CD4-positive, alpha-beta T cell (primary cell): ENCODE results near the gene DHX40. TPM values are rescaled to one million over a fixed set of nuclear protein-coding genes. Genes with fewer than 3 reads are reported as not detected.
"Not testable (repeated sequence)": the region's sequence is repeated elsewhere in the genome, so short reads cannot be mapped to it uniquely, and the experiment has no call there.

Experiments
- ATAC-seq: fragments of 200-7000 bp; cut with Tn5 transposase; one replicate; pipeline ENCODE4 v1.10.0; 2022; ENCODE audit warnings: mild to moderate bottlenecking; ENCODE audit not compliant: poor library complexity
- CTCF ChIA-PET: fragments of 350-600 bp; sonication (Branson Sonifier 250); formaldehyde crosslinking; loops from one replicate; lab custom pipeline; 2021; ENCODE audit warnings: antibody characterized with exemption, inconsistent platforms; lab: Charles Lee
- POLR2A ChIA-PET: fragments of 350-600 bp; sonication (Branson Sonifier 250); formaldehyde crosslinking; loops from one replicate; lab custom pipeline; 2021; ENCODE audit warnings: antibody characterized with exemption, inconsistent platforms; lab: Charles Lee
- DNase-seq, 14 experiments: peaks; one replicate each; pipeline ENCODE4 v3.0.0-alpha.2; 2013 to 2020; ENCODE audit warnings: mixed read lengths in 2 of 14
- H3K27ac ChIP-seq, 2 donors: one replicate each; pipeline versions ENCODE4 v1.5.1 to v1.7.0; 2013; ENCODE audit warnings: low read length in 2 of 2, low read depth in 1 of 2, mild to moderate bottlenecking in 1 of 2
- H3K27me3 ChIP-seq, 2 experiments: 1 replicate in 1 of 2; 2 replicates in 1 of 2; pipeline versions ENCODE4 v1.6.1 to v1.7.0; 2013; ENCODE audit warnings: low read length in 2 of 2, control low read depth in 1 of 2, mild to moderate bottlenecking in 1 of 2, moderate library complexity in 1 of 2; ENCODE audit not compliant: insufficient read depth in 2 of 2, control insufficient read depth in 1 of 2
- H3K36me3 ChIP-seq: one replicate; pipeline ENCODE4 v1.6.1; 2013; ENCODE audit warnings: low read length, control low read depth; ENCODE audit not compliant: insufficient read depth
- H3K4me1 ChIP-seq: one replicate; pipeline ENCODE4 v1.6.1; 2013; ENCODE audit warnings: low read length, control low read depth; ENCODE audit not compliant: insufficient read depth
- H3K4me3 ChIP-seq: one replicate; pipeline ENCODE4 v1.5.1; 2013; ENCODE audit warnings: mild to moderate bottlenecking, low read length, moderate library complexity
- H3K9me3 ChIP-seq, 2 experiments: 1 replicate in 1 of 2; 2 replicates in 1 of 2; pipeline versions ENCODE4 v1.6.1 to v1.7.0; 2013; ENCODE audit warnings: low read length in 2 of 2, mild to moderate bottlenecking in 2 of 2, control low read depth in 1 of 2, moderate library complexity in 1 of 2; ENCODE audit not compliant: control insufficient read depth in 1 of 2, insufficient read depth in 1 of 2
- H3K27ac Mint-ChIP-seq: one replicate; pipeline ENCODE4 v1.8.0; 2020; ENCODE audit warnings: mixed read lengths
- H3K27me3 Mint-ChIP-seq: one replicate; pipeline ENCODE4 v1.8.0; 2021; ENCODE audit warnings: mixed read lengths
- H3K36me3 Mint-ChIP-seq: one replicate; pipeline ENCODE4 v1.8.0; 2021; ENCODE audit warnings: low read depth, mixed read lengths
- H3K4me1 Mint-ChIP-seq: one replicate; pipeline ENCODE4 v1.8.0; 2021; ENCODE audit warnings: low read depth, mixed read lengths
- H3K4me3 Mint-ChIP-seq: one replicate; pipeline ENCODE4 v1.8.0; 2020; ENCODE audit warnings: mild to moderate bottlenecking, mixed read lengths
- H3K9me3 Mint-ChIP-seq: one replicate; pipeline ENCODE4 v1.8.0; 2020; ENCODE audit warnings: mixed read lengths
- intact Hi-C, 2 experiments: fragments of 100-400 bp; cut with DNase I in 1 of 2; cut with micrococcal nuclease in 1 of 2; formaldehyde crosslinking; loops; one replicate each; pipeline versions ENCODE4 v1.15.1 to v1.9.0; 2023 to 2025; cut with DNase I, micrococcal nuclease
- total RNA-seq, 174 experiments: library from RNA in 2 of 174; stranded (reverse) in 2 of 174; gene quantifications; one replicate each; pipeline ENCODE4 v1.2.3 and lab custom pipeline; 2021 to 2026
- TF ChIP-seq, protein P1 (sequence below): fragments of 200-600 bp; IDR thresholded peaks from one replicate; pipeline ENCODE4 v1.8.0; 2022; ENCODE audit warnings: antibody characterized with exemption, mild to moderate bottlenecking

The DHX40 gene
- total RNA-seq, 2 experiments from 2014 or later: 62.6 to 65.6 TPM

DNA sequence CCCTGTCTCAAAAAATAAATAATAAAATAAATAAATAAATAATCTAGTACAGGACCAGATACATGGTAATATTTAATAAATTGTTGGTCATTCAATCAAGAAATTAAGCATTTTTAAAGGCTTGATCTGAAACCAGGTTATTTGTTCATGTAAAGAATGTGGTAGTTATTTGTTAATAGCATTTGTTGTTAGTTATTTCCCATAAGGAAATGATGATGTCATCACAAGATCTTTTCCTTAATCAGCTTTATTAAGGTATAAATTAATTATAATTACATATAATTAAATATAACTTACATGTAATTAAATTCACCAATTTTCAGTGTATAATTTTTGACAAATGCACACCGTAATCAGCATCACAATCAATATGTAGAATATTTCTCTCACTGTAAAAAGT lies 19.5 kb upstream of the DHX40 start:
- ChIA-PET POLR2A (no interaction called here), CTCF (interaction anchor here (1.0 kb wide), 1 partner anchor 14 kb away, joined by 3 read pairs; no protein-coding TSS in a partner anchor)
- H3K4me3 Mint-ChIP-seq: no peak overlapping the region
- no peak for ATAC-seq
- no peak overlapping the region for H3K27ac ChIP-seq
- DNase-seq: no peak
- intact Hi-C loops: no loop called here
- TF ChIP-seq, protein P1, sequence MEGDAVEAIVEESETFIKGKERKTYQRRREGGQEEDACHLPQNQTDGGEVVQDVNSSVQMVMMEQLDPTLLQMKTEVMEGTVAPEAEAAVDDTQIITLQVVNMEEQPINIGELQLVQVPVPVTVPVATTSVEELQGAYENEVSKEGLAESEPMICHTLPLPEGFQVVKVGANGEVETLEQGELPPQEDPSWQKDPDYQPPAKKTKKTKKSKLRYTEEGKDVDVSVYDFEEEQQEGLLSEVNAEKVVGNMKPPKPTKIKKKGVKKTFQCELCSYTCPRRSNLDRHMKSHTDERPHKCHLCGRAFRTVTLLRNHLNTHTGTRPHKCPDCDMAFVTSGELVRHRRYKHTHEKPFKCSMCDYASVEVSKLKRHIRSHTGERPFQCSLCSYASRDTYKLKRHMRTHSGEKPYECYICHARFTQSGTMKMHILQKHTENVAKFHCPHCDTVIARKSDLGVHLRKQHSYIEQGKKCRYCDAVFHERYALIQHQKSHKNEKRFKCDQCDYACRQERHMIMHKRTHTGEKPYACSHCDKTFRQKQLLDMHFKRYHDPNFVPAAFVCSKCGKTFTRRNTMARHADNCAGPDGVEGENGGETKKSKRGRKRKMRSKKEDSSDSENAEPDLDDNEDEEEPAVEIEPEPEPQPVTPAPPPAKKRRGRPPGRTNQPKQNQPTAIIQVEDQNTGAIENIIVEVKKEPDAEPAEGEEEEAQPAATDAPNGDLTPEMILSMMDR: no peak
- H3K4me1 Mint-ChIP-seq: no peaks in the 10 kb centered on the region
- no peaks in the 10 kb centered on the region for H3K9me3 ChIP-seq
- H3K27ac Mint-ChIP-seq: no peak overlapping the region
- H3K4me1 ChIP-seq: no peaks in the 10 kb centered on the region
- H3K36me3 ChIP-seq: no peaks in the 10 kb centered on the region
- no peaks in the 10 kb centered on the region for H3K9me3 Mint-ChIP-seq
- no peak overlapping the region for H3K4me3 ChIP-seq
- H3K36me3 Mint-ChIP-seq: no peaks in the 10 kb centered on the region
- peaks cover 19% of the 10 kb centered on the region for H3K27me3 Mint-ChIP-seq
- H3K27me3 ChIP-seq: peaks cover 0 to 4% of the 10 kb centered on the region in 2 experiments

DNA sequence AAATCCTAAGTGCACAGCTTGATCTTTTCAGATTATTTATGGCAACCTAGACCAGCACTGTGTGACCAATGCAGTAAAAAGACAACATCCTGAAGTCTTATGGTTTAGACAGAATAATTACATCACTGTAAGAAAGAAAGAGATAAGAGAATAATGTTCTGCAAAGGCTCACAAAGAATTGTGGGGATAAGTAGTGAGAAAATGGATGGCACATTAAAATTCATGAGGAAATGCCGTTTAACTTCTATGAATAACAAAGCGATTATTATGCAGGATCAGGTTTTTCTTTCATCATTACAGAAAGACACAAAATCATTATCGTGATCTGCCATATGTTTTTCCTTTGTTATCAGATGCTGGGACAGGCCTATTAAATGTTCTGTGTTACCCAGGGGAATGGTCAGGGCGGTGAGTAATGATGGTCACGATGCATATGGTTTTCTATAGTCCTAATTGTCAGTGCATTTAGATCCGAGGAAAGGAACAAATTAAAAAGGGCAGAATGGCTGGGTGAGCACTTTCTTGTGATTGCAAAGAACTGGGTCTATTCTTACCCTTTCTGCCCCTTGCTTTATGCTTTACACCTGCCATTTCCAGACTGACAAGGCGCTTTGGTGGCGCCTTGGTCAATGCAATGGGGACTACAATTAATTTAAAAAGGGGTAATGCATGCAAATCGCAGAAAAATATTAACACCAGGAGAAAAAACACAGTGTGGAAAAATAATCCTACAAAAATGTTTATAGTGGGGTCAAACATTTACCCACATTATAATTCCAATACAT lies 18.1 kb upstream of the DHX40 start:
- Histone ChIP-seq H3K4me3 (no peak overlapping the region), H3K9me3 (no peaks in the 10 kb centered on the region), H3K4me1 (no peaks in the 10 kb centered on the region), H3K27ac (no peak overlapping the region), H3K36me3 (no peaks in the 10 kb centered on the region), H3K27me3 (no peaks in the 10 kb centered on the region)
- H3K4me3 Mint-ChIP-seq: no peak overlapping the region
- H3K36me3 Mint-ChIP-seq: no peaks in the 10 kb centered on the region
- TF ChIP-seq, protein P1: no peak
- intact Hi-C loops: no loop called here
- H3K9me3 Mint-ChIP-seq: no peaks in the 10 kb centered on the region
- no peak overlapping the region for H3K27ac Mint-ChIP-seq
- CTCF ChIA-PET: interaction anchor here (0.9 to 1.0 kb wide), 2 partner anchors 12 to 23 kb away, joined by 3 read pairs; no protein-coding TSS in a partner anchor
- no peaks in the 10 kb centered on the region for H3K4me1 Mint-ChIP-seq
- no peak for DNase-seq
- ATAC-seq: no peak
- H3K27me3 Mint-ChIP-seq: peaks cover 8% of the 10 kb centered on the region
- POLR2A ChIA-PET: no interaction called here

DNA sequence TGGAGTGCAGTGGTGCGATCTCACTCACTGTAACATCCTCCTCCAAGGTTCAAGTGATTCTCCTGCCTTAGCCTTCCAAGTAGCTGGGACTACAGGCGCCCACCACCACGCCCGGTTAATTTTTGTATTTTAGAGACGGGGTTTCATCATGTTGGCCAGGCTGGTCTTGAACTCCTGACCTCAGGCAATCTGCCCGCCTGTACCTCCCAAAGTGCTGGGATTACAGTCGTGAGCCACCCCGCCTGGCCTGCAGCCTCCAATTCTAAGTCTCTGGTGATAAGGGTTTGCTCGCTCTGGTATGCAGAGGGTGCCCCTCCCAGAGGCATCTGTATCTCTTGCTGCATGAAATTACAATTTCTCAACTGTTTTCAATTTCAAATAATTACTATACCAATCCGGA lies 16.4 kb upstream of the DHX40 start:
- H3K36me3 ChIP-seq, intact Hi-C loops, H3K9me3 ChIP-seq, POLR2A ChIA-PET, H3K4me3 Mint-ChIP-seq, H3K36me3 Mint-ChIP-seq, H3K27ac ChIP-seq, H3K9me3 Mint-ChIP-seq, H3K4me3 ChIP-seq, ATAC-seq, H3K27me3 Mint-ChIP-seq, H3K27me3 ChIP-seq, H3K4me1 Mint-ChIP-seq, DNase-seq, H3K4me1 ChIP-seq, CTCF ChIA-PET, H3K27ac Mint-ChIP-seq: not testable (repeated sequence)
